Measurements from ENCODE around the gene TMEM239.
"Not testable (repeated sequence)": the region's sequence is repeated elsewhere in the genome, so short reads cannot be mapped to it uniquely, and the experiment has no call there.

- not testable (repeated sequence) for TF ChIP-seq POLR2A (IDR thresholded peaks at IDR 0.05; ENCODE audit: low read length); GATA1 (IDR thresholded peaks at IDR 0.05; ENCODE audit: low read depth, low read length)
Measured at GRCh38 chr20:2807929-2808328, 8.2 kb upstream of the TMEM239 start.
